ENCODE data around the gene CD8B.

- TF ChIP-seq, protein P1, sequence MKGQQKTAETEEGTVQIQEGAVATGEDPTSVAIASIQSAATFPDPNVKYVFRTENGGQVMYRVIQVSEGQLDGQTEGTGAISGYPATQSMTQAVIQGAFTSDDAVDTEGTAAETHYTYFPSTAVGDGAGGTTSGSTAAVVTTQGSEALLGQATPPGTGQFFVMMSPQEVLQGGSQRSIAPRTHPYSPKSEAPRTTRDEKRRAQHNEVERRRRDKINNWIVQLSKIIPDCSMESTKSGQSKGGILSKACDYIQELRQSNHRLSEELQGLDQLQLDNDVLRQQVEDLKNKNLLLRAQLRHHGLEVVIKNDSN (IDR thresholded peaks at IDR 0.05; ENCODE audit: borderline replicate concordance, low read depth): no peak
- TF ChIP-seq, protein P2, sequence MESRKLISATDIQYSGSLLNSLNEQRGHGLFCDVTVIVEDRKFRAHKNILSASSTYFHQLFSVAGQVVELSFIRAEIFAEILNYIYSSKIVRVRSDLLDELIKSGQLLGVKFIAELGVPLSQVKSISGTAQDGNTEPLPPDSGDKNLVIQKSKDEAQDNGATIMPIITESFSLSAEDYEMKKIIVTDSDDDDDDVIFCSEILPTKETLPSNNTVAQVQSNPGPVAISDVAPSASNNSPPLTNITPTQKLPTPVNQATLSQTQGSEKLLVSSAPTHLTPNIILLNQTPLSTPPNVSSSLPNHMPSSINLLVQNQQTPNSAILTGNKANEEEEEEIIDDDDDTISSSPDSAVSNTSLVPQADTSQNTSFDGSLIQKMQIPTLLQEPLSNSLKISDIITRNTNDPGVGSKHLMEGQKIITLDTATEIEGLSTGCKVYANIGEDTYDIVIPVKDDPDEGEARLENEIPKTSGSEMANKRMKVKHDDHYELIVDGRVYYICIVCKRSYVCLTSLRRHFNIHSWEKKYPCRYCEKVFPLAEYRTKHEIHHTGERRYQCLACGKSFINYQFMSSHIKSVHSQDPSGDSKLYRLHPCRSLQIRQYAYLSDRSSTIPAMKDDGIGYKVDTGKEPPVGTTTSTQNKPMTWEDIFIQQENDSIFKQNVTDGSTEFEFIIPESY (IDR thresholded peaks at IDR 0.05; ENCODE audit: borderline replicate concordance, low read depth): no peak
- TF ChIP-seq, protein P3, sequence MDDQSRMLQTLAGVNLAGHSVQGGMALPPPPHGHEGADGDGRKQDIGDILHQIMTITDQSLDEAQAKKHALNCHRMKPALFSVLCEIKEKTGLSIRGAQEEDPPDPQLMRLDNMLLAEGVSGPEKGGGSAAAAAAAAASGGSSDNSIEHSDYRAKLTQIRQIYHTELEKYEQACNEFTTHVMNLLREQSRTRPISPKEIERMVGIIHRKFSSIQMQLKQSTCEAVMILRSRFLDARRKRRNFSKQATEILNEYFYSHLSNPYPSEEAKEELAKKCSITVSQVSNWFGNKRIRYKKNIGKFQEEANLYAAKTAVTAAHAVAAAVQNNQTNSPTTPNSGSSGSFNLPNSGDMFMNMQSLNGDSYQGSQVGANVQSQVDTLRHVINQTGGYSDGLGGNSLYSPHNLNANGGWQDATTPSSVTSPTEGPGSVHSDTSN (IDR thresholded peaks at IDR 0.05): no peak
- no peak for TF ChIP-seq FOXM1 (IDR thresholded peaks at IDR 0.05; ENCODE audit: low read depth)
- TF ChIP-seq CTCF (IDR thresholded peaks at IDR 0.05): no peak
- no peak for TF ChIP-seq RFX5 (IDR thresholded peaks at IDR 0.05; ENCODE audit: low read length)
- no peak for TF ChIP-seq RXRA (IDR thresholded peaks at IDR 0.05; ENCODE audit: borderline replicate concordance, low read depth)
- no peak for TF ChIP-seq MXI1 (IDR thresholded peaks at IDR 0.05; ENCODE audit: low read depth, low read length)
- no peak for TF ChIP-seq MAX (IDR thresholded peaks at IDR 0.05; ENCODE audit: low read depth)
- TF ChIP-seq YY1 (IDR thresholded peaks at IDR 0.05; ENCODE audit: low read depth): no peak
- TF ChIP-seq POLR2AphosphoS5 (IDR thresholded peaks at IDR 0.05; ENCODE audit: low read depth, low read length): no peak
These were observed 70.1 kb downstream of the CD8B start for GRCh38 chr2:86791573-86791972.

Data from SK-N-SH (cell line).